ENCODE measurements around the gene MARCHF3.

The MARCHF3 gene

GRCh38 chr5:126987271-126987899 is 43.0 kb downstream of the MARCHF3 start:
- no peak for ATAC-seq

GRCh38 chr5:126984632-126985031 is 45.7 kb downstream of the MARCHF3 start:
- ATAC-seq, result peak; percentile 71
- TF ChIP-seq ARNTL (CRISPR knock-in tag; IDR thresholded peaks at IDR 0.05; ENCODE audit: borderline replicate concordance, low read depth), result no peak
- TF ChIP-seq ZC3H10 (CRISPR knock-in tag; IDR thresholded peaks at IDR 0.05), result no peak
- no peak for TF ChIP-seq TSHZ2 (CRISPR knock-in tag; IDR thresholded peaks at IDR 0.05)
- no peak for TF ChIP-seq PATZ1 (CRISPR knock-in tag; IDR thresholded peaks at IDR 0.05; ENCODE audit: borderline replicate concordance)
- TF ChIP-seq GLIS3 (CRISPR knock-in tag; IDR thresholded peaks at IDR 0.05), result no peak
- no peak for TF ChIP-seq TOX (CRISPR knock-in tag; IDR thresholded peaks at IDR 0.05; ENCODE audit: borderline replicate concordance)
- TF ChIP-seq POU6F1 (CRISPR knock-in tag; IDR thresholded peaks at IDR 0.05; ENCODE audit: borderline replicate concordance, low read depth), result no peak
- TF ChIP-seq TCF4 (CRISPR knock-in tag; IDR thresholded peaks at IDR 0.05; ENCODE audit: borderline replicate concordance), result no peak

More at GRCh38 chr5:126987271-126987899, 43.0 kb downstream of the MARCHF3 start:
- TF ChIP-seq TSHZ2 (CRISPR knock-in tag; IDR thresholded peaks at IDR 0.05), result no peak
- TF ChIP-seq RARB (CRISPR knock-in tag; IDR thresholded peaks at IDR 0.05), result no peak
- no peak for TF ChIP-seq GLIS3 (CRISPR knock-in tag; IDR thresholded peaks at IDR 0.05)
- no peak for TF ChIP-seq PPARA (CRISPR knock-in tag; IDR thresholded peaks at IDR 0.05; ENCODE audit: borderline replicate concordance)
- TF ChIP-seq SNAI2 (CRISPR knock-in tag; IDR thresholded peaks at IDR 0.05), result no peak
- TF ChIP-seq ZFP3 (CRISPR knock-in tag; IDR thresholded peaks at IDR 0.05), result no peak
- no peak for TF ChIP-seq TCF4 (CRISPR knock-in tag; IDR thresholded peaks at IDR 0.05; ENCODE audit: borderline replicate concordance)
- TF ChIP-seq ZNF565 (CRISPR knock-in tag; conservative IDR thresholded peaks at IDR 0.05; ENCODE audit: low read depth), result no peak

GRCh38 chr5:126983874-126984266 is 46.5 kb downstream of the MARCHF3 start:
- no peak for ATAC-seq
- no peak for TF ChIP-seq TOX (CRISPR knock-in tag; IDR thresholded peaks at IDR 0.05; ENCODE audit: borderline replicate concordance)
- no peak for TF ChIP-seq CREB5 (CRISPR knock-in tag; IDR thresholded peaks at IDR 0.05; ENCODE audit: low read depth)
- TF ChIP-seq ZFP3 (CRISPR knock-in tag; IDR thresholded peaks at IDR 0.05), result no peak
- TF ChIP-seq ARNTL (CRISPR knock-in tag; IDR thresholded peaks at IDR 0.05; ENCODE audit: borderline replicate concordance, low read depth), result no peak
- no peak for TF ChIP-seq ZFP30 (CRISPR knock-in tag; IDR thresholded peaks at IDR 0.05)
- TF ChIP-seq POU6F1 (CRISPR knock-in tag; IDR thresholded peaks at IDR 0.05; ENCODE audit: borderline replicate concordance, low read depth), result no peak
- no peak for TF ChIP-seq SNAI2 (CRISPR knock-in tag; IDR thresholded peaks at IDR 0.05)
- no peak for TF ChIP-seq ZC3H10 (CRISPR knock-in tag; IDR thresholded peaks at IDR 0.05)
- no peak for TF ChIP-seq ZNF565 (CRISPR knock-in tag; conservative IDR thresholded peaks at IDR 0.05; ENCODE audit: low read depth)
- no peak for TF ChIP-seq RARB (CRISPR knock-in tag; IDR thresholded peaks at IDR 0.05)
- TF ChIP-seq TSHZ2 (CRISPR knock-in tag; IDR thresholded peaks at IDR 0.05), result no peak
- TF ChIP-seq TCF4 (CRISPR knock-in tag; IDR thresholded peaks at IDR 0.05; ENCODE audit: borderline replicate concordance), result no peak
- no peak for TF ChIP-seq PPARA (CRISPR knock-in tag; IDR thresholded peaks at IDR 0.05; ENCODE audit: borderline replicate concordance)
- TF ChIP-seq ESRRG (CRISPR knock-in tag; IDR thresholded peaks at IDR 0.05), result no peak
- TF ChIP-seq PATZ1 (CRISPR knock-in tag; IDR thresholded peaks at IDR 0.05; ENCODE audit: borderline replicate concordance), result no peak
